GM12872 (cell line): ENCODE measurements around the gene GRHL1.
A peak's percentile ranks its signal among the peaks of the same experiment; 100 is the strongest.

Source experiments
- CTCF ChIP-seq: IDR thresholded peaks from 3 replicates; pipeline ENCODE4 v1.5.1; 2011; ENCODE audit warnings: low read depth, mild to moderate bottlenecking, low read length, moderate library complexity; ENCODE audit not compliant: insufficient read depth

Gene GRHL1

GRCh38 chr2:9914384-9915065 lies 37.0 kb upstream of the GRHL1 start:
- peak; percentile 41; the same call in 2 of the 3 replicates for TF ChIP-seq CTCF

DNA sequence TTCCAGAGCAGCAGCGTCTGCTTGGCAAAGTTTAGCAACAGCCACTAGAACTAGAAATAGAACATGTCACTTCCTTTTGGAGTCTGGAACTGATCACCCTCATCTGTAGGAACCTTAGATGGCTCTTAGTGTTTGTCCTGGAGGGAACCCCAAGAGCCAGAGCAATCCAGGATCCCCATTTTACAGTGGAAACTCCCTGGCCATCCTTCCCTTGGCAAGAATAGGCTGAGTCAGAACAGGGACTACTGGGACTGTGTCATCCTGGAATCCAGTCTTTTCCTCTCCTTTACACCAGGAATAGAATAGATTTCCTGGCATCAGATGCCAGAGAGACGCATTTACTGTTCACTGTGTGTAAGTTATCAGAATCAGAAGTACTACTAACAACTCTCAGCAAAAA lies 33.2 kb upstream of the GRHL1 start:
- no peak for TF ChIP-seq CTCF

DNA sequence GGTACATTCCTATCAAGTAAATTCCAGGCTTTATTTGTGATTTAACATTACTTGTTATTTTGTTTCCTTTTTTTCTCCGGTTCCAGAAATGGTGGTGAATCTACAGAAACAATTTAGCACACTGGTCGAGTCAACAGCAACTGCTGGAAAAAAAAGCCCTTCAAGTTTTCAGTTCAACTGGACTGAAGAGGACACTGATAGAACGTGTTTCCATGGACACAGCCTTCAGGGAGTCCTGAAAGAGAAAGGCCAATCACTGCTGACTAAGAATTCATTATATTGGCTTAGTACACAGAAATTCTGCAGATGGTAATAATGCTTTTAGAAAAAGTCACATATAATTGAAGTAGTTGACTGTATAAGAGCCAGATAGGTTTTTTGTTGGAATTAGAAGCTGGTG lies 32.0 kb upstream of the GRHL1 start:
- no peak for TF ChIP-seq CTCF

DNA sequence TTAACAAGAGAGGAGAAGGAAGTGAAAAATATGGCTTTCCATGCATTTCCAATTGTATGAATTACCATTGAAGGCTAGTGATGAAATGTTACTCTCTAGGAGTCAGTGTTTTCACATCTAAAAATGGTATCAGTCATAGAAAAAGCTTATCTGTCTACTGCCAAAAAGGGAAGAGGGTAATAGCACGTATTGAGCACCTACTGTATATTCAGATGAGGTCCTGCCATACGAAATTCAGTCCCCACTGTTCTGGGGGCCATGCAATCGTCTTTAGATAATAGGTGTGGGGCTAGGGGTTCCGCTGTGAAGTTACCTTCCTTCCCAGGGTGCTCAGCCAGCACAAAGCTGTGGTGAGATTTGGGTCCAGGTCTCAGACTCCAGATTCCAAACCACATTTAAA lies 14.2 kb upstream of the GRHL1 start:
- no peak for TF ChIP-seq CTCF

DNA sequence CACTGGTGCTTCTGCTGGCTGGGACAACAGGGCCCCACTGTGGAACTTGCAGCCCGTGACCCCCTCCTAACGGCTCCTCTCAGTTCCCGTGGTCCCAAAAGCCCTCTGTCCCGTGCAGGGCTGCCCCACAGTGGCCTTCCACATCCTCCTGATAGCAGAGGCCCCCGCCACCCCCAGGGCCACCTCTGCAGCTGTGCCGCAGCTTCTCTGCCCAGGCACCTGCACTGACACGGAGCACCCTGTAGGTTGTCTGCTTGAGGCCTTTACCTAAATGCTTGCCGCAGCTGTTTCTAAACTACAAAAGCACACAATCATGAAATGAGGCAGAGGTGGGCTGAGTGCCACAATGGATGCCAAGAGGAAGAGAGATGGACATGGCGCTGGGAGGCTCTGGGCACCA lies 13.5 kb upstream of the GRHL1 start:
- TF ChIP-seq CTCF = no peak

DNA sequence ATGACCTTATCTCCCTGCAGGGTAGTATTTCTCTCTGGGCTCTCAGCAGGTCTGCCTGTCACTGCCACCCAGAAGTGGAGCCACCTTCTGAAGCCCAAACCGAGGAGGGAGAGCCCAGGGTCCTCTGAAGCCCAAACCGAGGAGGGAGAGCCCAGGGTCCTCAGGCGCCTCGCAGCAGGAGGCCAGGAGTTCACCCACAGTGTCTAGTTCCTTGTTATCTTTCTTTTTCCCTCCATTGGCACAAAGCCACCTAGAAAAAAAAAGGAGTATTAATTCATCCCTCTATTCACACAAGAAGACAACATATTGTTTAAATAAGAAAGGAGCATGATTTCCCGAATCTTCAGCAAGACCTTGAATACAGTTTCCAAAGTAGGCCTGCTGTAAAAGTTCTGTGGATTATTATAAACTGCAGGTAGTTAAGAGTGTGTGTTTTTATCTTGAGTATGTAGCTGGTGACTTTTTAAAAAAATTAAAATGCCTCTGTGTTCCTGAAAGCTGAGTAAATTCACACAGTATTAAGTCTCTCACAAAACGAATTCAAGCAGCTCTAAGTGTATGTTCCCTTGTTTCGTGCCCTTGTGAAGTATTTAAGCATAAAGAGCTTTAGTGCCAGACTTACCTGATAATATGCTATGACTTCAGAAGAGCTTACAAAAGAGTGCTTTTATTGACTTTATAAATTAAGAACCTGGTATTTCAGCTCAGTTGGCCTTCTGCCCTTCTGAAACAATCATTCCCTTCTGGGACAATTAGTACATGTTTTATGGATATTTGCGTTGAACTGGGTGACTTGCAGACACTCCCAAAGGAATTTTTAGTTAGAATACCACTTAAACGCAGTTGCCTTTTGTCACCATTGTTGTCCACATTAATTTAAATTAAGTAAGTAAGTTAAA lies 11.7 kb upstream of the GRHL1 start:
- TF ChIP-seq CTCF = no peak

GRCh38 chr2:9941196-9941995 lies 10.1 kb upstream of the GRHL1 start:
- TF ChIP-seq CTCF = no peak
